K562 (cell line): Measurements from ENCODE around the gene NXN. TPM values are rescaled to one million over a fixed set of nuclear protein-coding genes. Genes with fewer than 3 reads are reported as not detected.

Source experiments
- ATAC-seq: fragments of 200-7000 bp; cut with Tn5 transposase; 3 replicates; pipeline ENCODE4 v1.9.1; 2020; ENCODE audit warnings: moderate library complexity
- BruUV-seq: library from RNA; stranded (reverse); fragments of 400-500 nt; replicated peaks from 2 replicates; lab custom pipeline; 2021; lab: Mats Ljungman, UMichigan
- CTCF ChIA-PET: fragments of 300-600 bp; formaldehyde crosslinking; extraction: SDS; loops from one replicate; lab custom pipeline; 2021; ENCODE audit warnings: low intra/inter-chr PET ratio; lab: Yijun Ruan, JAX
- POLR2A ChIA-PET: fragments of 300-600, 350-650 bp; sonication (Branson Sonifier 250); formaldehyde crosslinking; extraction: SDS; loops from one replicate; lab custom pipeline; 2021; ENCODE audit warnings: antibody characterized with exemption, inconsistent platforms; lab: Yijun Ruan, JAX
- DNase-seq, 4 experiments: peaks; one replicate each; pipeline versions ENCODE4 v3.0.0 to v3.0.0-alpha.2; 2011 to 2018; ENCODE audit warnings: low spot score in 3 of 4, mixed read lengths in 3 of 4; ENCODE audit errors: extremely low read depth in 1 of 4
- FAIRE-seq: peaks from 2 replicates; lab custom pipeline; 2011; peaks lifted over from hg19 to GRCh38; lab: Jason Lieb, UNC
- H2AFZ ChIP-seq: 2 replicates; pipeline ENCODE4 v1.6.0; 2011; ENCODE audit warnings: low read depth, low read length, control low read depth, inconsistent platforms
- H3K27ac ChIP-seq: fragments of 200-600 bp; 3 replicates; pipeline ENCODE4 v1.8.0; 2011; ENCODE audit warnings: low read depth, mild to moderate bottlenecking, control low read depth, inconsistent platforms, low read length, moderate library complexity, mixed read lengths; ENCODE audit errors: extremely low read depth
- H3K27me3 ChIP-seq, 2 experiments: fragments of 300-600 bp in 1 of 2; 2 replicates in 1 of 2; 3 replicates in 1 of 2; pipeline versions ENCODE4 v1.6.0 to v1.8.0; 2011; ENCODE audit warnings: inconsistent platforms in 2 of 2, low read length in 2 of 2, mild to moderate bottlenecking in 1 of 2, mixed read lengths in 1 of 2, moderate library complexity in 1 of 2; ENCODE audit not compliant: control insufficient read depth in 2 of 2, insufficient read depth in 2 of 2
- H3K36me3 ChIP-seq: fragments of 300-600 bp; 3 replicates; pipeline ENCODE4 v1.8.0; 2011; ENCODE audit warnings: mild to moderate bottlenecking, low read length, inconsistent platforms; ENCODE audit not compliant: control insufficient read depth, insufficient read depth
- H3K4me1 ChIP-seq, 2 experiments: fragments of 200-600 bp in 1 of 2; replicated peaks in 1 of 2; 2 replicates in 1 of 2; 3 replicates in 1 of 2; pipeline versions ENCODE4 v1.5.1 to v1.8.0; 2011; ENCODE audit warnings: inconsistent platforms in 2 of 2, low read length in 2 of 2, mild to moderate bottlenecking in 1 of 2, mixed read lengths in 1 of 2, moderate library complexity in 1 of 2; ENCODE audit not compliant: control insufficient read depth in 2 of 2, insufficient read depth in 2 of 2
- H3K4me2 ChIP-seq: 2 replicates; pipeline ENCODE4 v1.6.1; 2011; ENCODE audit warnings: low read length, control low read depth, inconsistent platforms, mixed read lengths; ENCODE audit not compliant: insufficient read depth
- H3K4me3 ChIP-seq: fragments of 200-600 bp; sonication (generic), shearing (Covaris generic); 2 replicates; pipeline ENCODE4 v1.5.1; 2016; ENCODE audit warnings: control low read depth, inconsistent platforms
- H3K79me2 ChIP-seq: fragments of 200-600 bp; 3 replicates; pipeline ENCODE4 v1.8.0; 2011; ENCODE audit warnings: low read length, inconsistent platforms; ENCODE audit not compliant: control insufficient read depth, insufficient read depth
- H3K9ac ChIP-seq, 2 experiments: 2 replicates each; pipeline versions ENCODE4 v1.6.0 to v1.6.1; 2011; ENCODE audit warnings: low read depth in 2 of 2, low read length in 2 of 2, control low read depth in 1 of 2, inconsistent platforms in 1 of 2, mild to moderate bottlenecking in 1 of 2, mixed read lengths in 1 of 2; ENCODE audit not compliant: insufficient read depth in 1 of 2
- H3K9me1 ChIP-seq: one replicate; pipeline ENCODE4 v1.6.0; 2011; ENCODE audit warnings: inconsistent platforms, mild to moderate bottlenecking, low read length, moderate library complexity; ENCODE audit not compliant: control insufficient read depth, insufficient read depth
- H3K9me3 ChIP-seq: replicated peaks from 2 replicates; pipeline ENCODE4 v1.5.1; 2011; ENCODE audit warnings: low read depth, low read length, inconsistent platforms; ENCODE audit not compliant: control insufficient read depth, insufficient read depth
- H4K20me1 ChIP-seq: replicated peaks from 2 replicates; pipeline ENCODE4 v1.6.1; 2011; ENCODE audit warnings: low read length, inconsistent platforms, mixed read lengths; ENCODE audit not compliant: control insufficient read depth, insufficient read depth
- ARID1B ChIP-seq: fragments of 450-650 bp; IDR thresholded peaks from 2 replicates; pipeline ENCODE4 v1.6.1; 2016; ENCODE audit warnings: antibody characterized with exemption, mild to moderate bottlenecking, inconsistent platforms
- ATF2 ChIP-seq: sonication (generic); formaldehyde crosslinking; IDR thresholded peaks from 2 replicates; pipeline ENCODE4 v1.8.1; 2022; ENCODE audit warnings: missing genetic modification reagents
- CEBPB ChIP-seq: fragments of 450-650 bp; IDR thresholded peaks from 2 replicates; pipeline ENCODE4 v1.6.1; 2016; ENCODE audit warnings: missing genetic modification characterization, missing compliant biosample characterization
- IRF2 ChIP-seq: sonication (generic); formaldehyde crosslinking; IDR thresholded peaks from 2 replicates; pipeline ENCODE4 v1.8.1; 2022; ENCODE audit warnings: mild to moderate bottlenecking, missing genetic modification reagents
- MAZ ChIP-seq, 2 experiments: fragments of 450-650 bp in 1 of 2; sonication (generic) in 1 of 2; formaldehyde crosslinking; IDR thresholded peaks in 1 of 2; conservative IDR thresholded peaks in 1 of 2; 2 replicates each; pipeline versions ENCODE4 v1.4.0 to v1.5.0; 2020; ENCODE audit warnings: mild to moderate bottlenecking in 1 of 2, missing genetic modification reagents in 1 of 2
- NFRKB ChIP-seq: fragments of 450-650 bp; IDR thresholded peaks from 2 replicates; pipeline ENCODE4 v1.6.1; 2016; ENCODE audit warnings: low read depth
- PML ChIP-seq: IDR thresholded peaks from 2 replicates; pipeline ENCODE4 v1.6.1; 2012; ENCODE audit warnings: low read length, inconsistent platforms
- POU5F1 ChIP-seq: fragments of 150-350 bp; IDR thresholded peaks from 2 replicates; pipeline ENCODE4 v1.6.1; 2014; ENCODE audit warnings: borderline replicate concordance, low read length, low read depth, mild to moderate bottlenecking; ENCODE audit not compliant: partially characterized antibody
- ZNF197 ChIP-seq: fragments of 200-800 bp; sonication (Bioruptor generic); IDR thresholded peaks from 2 replicates; pipeline ENCODE4 v1.6.1; 2016; ENCODE audit warnings: low read depth, missing genetic modification characterization, missing compliant biosample characterization
- WGBS: fragments of 100-300 bp; shearing (Covaris generic); methylation state at CpG from one replicate; pipeline ENCODE4 v1.1.6; 2016; ENCODE audit warnings: low coverage, mixed read lengths; ENCODE audit not compliant: insufficient coverage; ENCODE audit errors: missing lambda C conversion rate; 5-methylcytosine and 5-hydroxymethylcytosine counted together
- in situ Hi-C: fragments of 300-500 bp; cut with MboI; formaldehyde crosslinking; loops from 4 replicates; pipeline ENCODE4 v1.15.0; 2018; ENCODE audit warnings: inconsistent platforms, mixed read lengths
- intact Hi-C: fragments of 100-400 bp; cut with micrococcal nuclease; formaldehyde crosslinking; loops from 2 replicates; pipeline ENCODE4 v1.14.2; 2022
- polyA plus RNA-seq, 8 experiments: library from polyadenylated mRNA; depleted of rRNA in 4 of 8; stranded (reverse) in 5 of 8; unstranded in 3 of 8; fragments of >200 nt; fragmentation: Nextera tagmentation in 2 of 8; fragmentation: Illumina TruSeq in 1 of 8; extraction: Ambion mirVana in 2 of 8; extraction: Trizol in 1 of 8; gene quantifications; 2 replicates each; pipeline versions ENCODE4 v1.2.1 to v1.2.3, GENCODE V29; 2011 to 2014; ENCODE audit warnings: inconsistent platforms in 1 of 8, missing spikeins in 1 of 8
- total RNA-seq, 7 experiments: library from RNA; depleted of rRNA in 6 of 7; stranded (reverse); fragments of >200 nt in 6 of 7; fragmentation: Illumina TruSeq in 2 of 7; extraction: Trizol in 2 of 7; gene quantifications; 2 replicates each; pipeline versions ENCODE4 v1.2.1 to v1.2.3, GENCODE V29; 2011 to 2021; ENCODE audit warnings: low replicate concordance in 1 of 7

NXN gene
- total and polyA plus RNA-seq, 9 of the 15 experiments (the other 6 are each of a cell fraction or from before 2014, with no cell fraction given): 0.08 to 0.39 (median 0.29) TPM; not detected in 5

GRCh38 chr17:949623-950303, 29.8 kb downstream of the NXN start:
- no peak for FAIRE-seq
- CTCF ChIA-PET: no interaction called here
- peaks cover 0 to 4% of the 10 kb centered on the region in 2 experiments; a peak in 1 of 5 replicates for H3K4me1 ChIP-seq
- no peak overlapping the region for H3K4me3 ChIP-seq
- no peak for ATAC-seq
- DNase-seq: no peak
- 2% methylated on average over 7 of the region's 12 CpGs for WGBS
- no peaks in the 10 kb centered on the region for H3K9me1 ChIP-seq
- no peaks in the 10 kb centered on the region for H4K20me1 ChIP-seq
- no peaks in the 10 kb centered on the region for H3K9me3 ChIP-seq
- H2AFZ ChIP-seq: no peak overlapping the region
- H3K9ac ChIP-seq: no peak overlapping the region
- in situ Hi-C loops (no loop called here), intact Hi-C loops (no loop called here)
- BruUV-seq: no TSS peak
- no peaks in the 10 kb centered on the region for H3K36me3 ChIP-seq
- H3K4me2 ChIP-seq: no peak overlapping the region
- H3K27me3 ChIP-seq: peaks cover 3 to 35% of the 10 kb centered on the region in 2 experiments; a peak in 3 of 5 replicates
- no peak overlapping the region for H3K27ac ChIP-seq
- no peaks in the 10 kb centered on the region for H3K79me2 ChIP-seq
- no peak for TF ChIP-seq PML
- no peak for TF ChIP-seq POU5F1
- no peak for TF ChIP-seq ZNF197
- no peak for TF ChIP-seq NFRKB
- TF ChIP-seq CEBPB (tag): no peak
- no peak for TF ChIP-seq ATF2
- TF ChIP-seq MAZ (CRISPR knock-in tag; conservative IDR thresholded peaks at IDR 0.05 in 1 of 2, IDR thresholded peaks at IDR 0.05 in 1 of 2): no peak
- no peak for TF ChIP-seq ARID1B
- no peak for TF ChIP-seq IRF2
- POLR2A ChIA-PET: interaction anchor here (0.7 kb wide), 1 partner anchor 56 kb away, joined by 3 read pairs; no protein-coding TSS in a partner anchor
